ENCODE results near the gene CCNE1. TPM values are rescaled to one million over a fixed set of nuclear protein-coding genes. Genes with fewer than 3 reads are reported as not detected.

The CCNE1 gene
- polyA plus RNA-seq, 1 donor (not counting 4 experiments of a cell fraction or from before 2014, with no cell fraction given): 11.2 TPM

- no peak overlapping the region for H3K4me3 ChIP-seq (ENCODE audit: control insufficient read depth in 2 of 3, extremely low read depth in 1 of 3, insufficient read depth in 2 of 3, low read depth in 1 of 3, low read length in 3 of 3)
- peaks cover 8% of the 10 kb centered on the region for H3K4me1 ChIP-seq (ENCODE audit: control insufficient read depth, extremely low read depth, insufficient read depth, low read length)
- TF ChIP-seq EZH2 (IDR thresholded peaks at IDR 0.05; ENCODE audit: low read length): no peak
- TF ChIP-seq CTCF (optimal IDR thresholded peaks at IDR 0.05 in 1 of 3, IDR thresholded peaks at IDR 0.05 in 1 of 3, conservative IDR thresholded peaks at IDR 0.05 in 1 of 3; ENCODE audit: extremely low read depth in 1 of 3, insufficient read depth in 2 of 3, low read length in 3 of 3): no peak
- dilution Hi-C loops (cut with MboI; ENCODE audit: extremely low pct_ligation_motif_present, low sequenced_read_pairs): no loop called here
- H3K36me3 ChIP-seq (ENCODE audit: control insufficient read depth in 2 of 2, extremely low read depth in 1 of 2, insufficient read depth in 2 of 2, low read length in 2 of 2): no peaks in the 10 kb centered on the region
- H3K27ac ChIP-seq (ENCODE audit: control insufficient read depth, insufficient read depth, low read length): no peak overlapping the region
- FAIRE-seq (peak; percentile 67), DNase-seq (ENCODE audit: low read depth, low spot score) (peak; percentile 66)
- no peaks in the 10 kb centered on the region for H4K20me1 ChIP-seq (ENCODE audit: control insufficient read depth, extremely low read depth, insufficient read depth, low read length)
- H3K27me3 ChIP-seq (ENCODE audit: control insufficient read depth, extremely low read depth, insufficient read depth, low read length): no peaks in the 10 kb centered on the region
- no peaks in the 10 kb centered on the region for H3K9me1 ChIP-seq (ENCODE audit: control insufficient read depth, extremely low read depth, insufficient read depth, low read length)
- H3K79me2 ChIP-seq (ENCODE audit: control insufficient read depth, insufficient read depth, low read length): no peaks in the 10 kb centered on the region
- H2AFZ ChIP-seq (ENCODE audit: control insufficient read depth, low read length): peak overlapping the region; percentile 71
- H3K4me2 ChIP-seq (ENCODE audit: control insufficient read depth, extremely low read depth, insufficient read depth, low read depth, low read length): peak overlapping the region; percentile 69
- no peak overlapping the region for H3K9ac ChIP-seq (ENCODE audit: control insufficient read depth, extremely low read depth, insufficient read depth, low read length)
- no peaks in the 10 kb centered on the region for H3K9me3 ChIP-seq (ENCODE audit: control insufficient read depth, low read depth, low read length)
These were observed 19.3 kb downstream of the CCNE1 start for GRCh38 chr19:29831041-29831548.

- Histone ChIP-seq H3K9me1 (ENCODE audit: control insufficient read depth, extremely low read depth, insufficient read depth, low read length) (no peaks in the 10 kb centered on the region), H3K4me3 (ENCODE audit: control insufficient read depth in 2 of 3, extremely low read depth in 1 of 3, insufficient read depth in 2 of 3, low read depth in 1 of 3, low read length in 3 of 3) (no peak overlapping the region), H3K79me2 (ENCODE audit: control insufficient read depth, insufficient read depth, low read length) (no peaks in the 10 kb centered on the region), H4K20me1 (ENCODE audit: control insufficient read depth, extremely low read depth, insufficient read depth, low read length) (no peaks in the 10 kb centered on the region), H3K4me1 (ENCODE audit: control insufficient read depth, extremely low read depth, insufficient read depth, low read length) (peaks cover 8% of the 10 kb centered on the region), H3K4me2 (ENCODE audit: control insufficient read depth, extremely low read depth, insufficient read depth, low read depth, low read length) (no peak overlapping the region), H3K36me3 (ENCODE audit: control insufficient read depth in 2 of 2, extremely low read depth in 1 of 2, insufficient read depth in 2 of 2, low read length in 2 of 2) (no peaks in the 10 kb centered on the region), H3K27ac (ENCODE audit: control insufficient read depth, insufficient read depth, low read length) (no peak overlapping the region), H3K27me3 (ENCODE audit: control insufficient read depth, extremely low read depth, insufficient read depth, low read length) (no peaks in the 10 kb centered on the region), H3K9ac (ENCODE audit: control insufficient read depth, extremely low read depth, insufficient read depth, low read length) (no peak overlapping the region), H3K9me3 (ENCODE audit: control insufficient read depth, low read depth, low read length) (no peaks in the 10 kb centered on the region), H2AFZ (ENCODE audit: control insufficient read depth, low read length) (no peak overlapping the region)
- dilution Hi-C loops (cut with MboI; ENCODE audit: extremely low pct_ligation_motif_present, low sequenced_read_pairs): no loop called here
- TF ChIP-seq CTCF (optimal IDR thresholded peaks at IDR 0.05 in 1 of 3, IDR thresholded peaks at IDR 0.05 in 1 of 3, conservative IDR thresholded peaks at IDR 0.05 in 1 of 3; ENCODE audit: extremely low read depth in 1 of 3, insufficient read depth in 2 of 3, low read length in 3 of 3) (no peak), EZH2 (IDR thresholded peaks at IDR 0.05; ENCODE audit: low read length) (no peak)
- DNase-seq (ENCODE audit: low read depth, low spot score) (no peak), FAIRE-seq (no peak)
These were observed 19.9 kb downstream of the CCNE1 start for GRCh38 chr19:29831686-29832085.

Data from keratinocyte (primary cell).